ENCODE measurements around the gene ZNRF2. TPM values are rescaled to one million over a fixed set of nuclear protein-coding genes. Genes with fewer than 3 reads are reported as not detected.

The ZNRF2 gene
- total and polyA plus RNA-seq, 2 donors (not counting 3 experiments of a cell fraction or from before 2014, with no cell fraction given) = 1.4 to 5.9 TPM

- Histone ChIP-seq H3K4me1 (ENCODE audit: control insufficient read depth, extremely low read depth, insufficient read depth, low read length) (no peaks in the 10 kb centered on the region), H3K9me1 (replicated peaks; ENCODE audit: control insufficient read depth, extremely low read depth, insufficient read depth, low read length) (no peaks in the 10 kb centered on the region), H3K9ac (replicated peaks; ENCODE audit: extremely low read depth, insufficient read depth, low read length) (no peak overlapping the region), H3K4me2 (ENCODE audit: insufficient read depth, low read length) (no peak overlapping the region), H3K27ac (ENCODE audit: insufficient read depth, low read depth, low read length) (no peak overlapping the region), H4K20me1 (replicated peaks; ENCODE audit: control insufficient read depth, extremely low read depth, insufficient read depth, low read length) (no peaks in the 10 kb centered on the region), H3K36me3 (ENCODE audit: control insufficient read depth in 2 of 2, extremely low read depth in 1 of 2, insufficient read depth in 2 of 2, low read length in 2 of 2) (no peaks in the 10 kb centered on the region), H3K27me3 (ENCODE audit: control insufficient read depth in 2 of 2, insufficient read depth in 2 of 2, low read length in 2 of 2) (no peaks in the 10 kb centered on the region), H3K4me3 (replicated peaks in 1 of 3; ENCODE audit: insufficient read depth in 1 of 3, low read depth in 1 of 3, low read length in 3 of 3) (no peak overlapping the region), H2AFZ (ENCODE audit: low read depth, low read length) (no peak overlapping the region), H3K9me3 (replicated peaks; ENCODE audit: control insufficient read depth, insufficient read depth, low read length) (no peaks in the 10 kb centered on the region), H3K79me2 (ENCODE audit: control insufficient read depth, insufficient read depth, low read length) (no peaks in the 10 kb centered on the region)
- intact Hi-C loops (cut with micrococcal nuclease) = no loop called here
- ChIA-PET CTCF (interaction anchor here (0.9 to 5.1 kb wide), 5 partner anchors 134 to 533 kb away, joined by 3 to 96 read pairs (median 10); no protein-coding TSS in a partner anchor), POLR2A (no interaction called here)
- DNase-seq (ENCODE audit: low read depth, low spot score) = no peak
- dilution Hi-C loops (cut with MboI; ENCODE audit: extremely low pct_ligation_motif_present, low sequenced_read_pairs) = no loop called here
- TF ChIP-seq MYC (IDR thresholded peaks at IDR 0.05; ENCODE audit: low read depth, low read length) = no peak
- no TSS peak for BruUV-seq (replicated peaks)
- FAIRE-seq = no peak
Observed at GRCh38 chr7:30411173-30411572, 126.8 kb downstream of the ZNRF2 start.

DNA sequence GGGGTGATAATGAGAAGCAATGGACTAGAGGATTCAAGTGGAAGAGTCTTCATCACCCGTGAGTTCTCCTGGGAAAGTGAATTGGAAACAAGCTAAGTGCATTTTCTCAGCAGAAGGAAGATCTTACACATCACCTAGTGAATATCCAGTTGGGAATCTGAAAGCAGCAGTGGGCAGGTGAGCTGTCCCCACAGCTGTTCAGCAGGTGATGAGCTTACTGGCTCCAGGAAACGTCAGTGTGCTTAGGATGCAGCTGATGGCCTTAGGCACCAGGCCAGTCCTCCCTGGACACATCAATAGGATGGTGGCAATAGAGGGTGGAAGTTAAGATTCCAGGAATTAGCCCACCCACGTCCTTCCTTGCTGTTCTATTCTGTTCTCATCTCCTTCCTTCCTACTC, 127.5 kb downstream of the ZNRF2 start:
- no peaks in the 10 kb centered on the region for H3K9me1 ChIP-seq (replicated peaks; ENCODE audit: control insufficient read depth, extremely low read depth, insufficient read depth, low read length)
- BruUV-seq (replicated peaks) = no TSS peak
- TF ChIP-seq GATA2 (IDR thresholded peaks at IDR 0.05; ENCODE audit: insufficient read depth, insufficient read length, low read depth, low read length) = no peak
- no peak for TF ChIP-seq MAX (IDR thresholded peaks at IDR 0.05; ENCODE audit: insufficient read depth, insufficient read length)
- TF ChIP-seq FOS (IDR thresholded peaks at IDR 0.05; ENCODE audit: borderline replicate concordance, insufficient read depth, low read length) = no peak
- no peak overlapping the region for H3K4me2 ChIP-seq (ENCODE audit: insufficient read depth, low read length)
- intact Hi-C loops (cut with micrococcal nuclease) (loop anchor here (2.0 kb wide), 3 partner anchors 127 to 663 kb away; partner anchors contain the start of gene ZNRF2), dilution Hi-C loops (cut with MboI; ENCODE audit: extremely low pct_ligation_motif_present, low sequenced_read_pairs) (no loop called here)
- no peaks in the 10 kb centered on the region for H3K79me2 ChIP-seq (ENCODE audit: control insufficient read depth, insufficient read depth, low read length)
- H3K27me3 ChIP-seq (ENCODE audit: control insufficient read depth in 2 of 2, insufficient read depth in 2 of 2, low read length in 2 of 2) = no peaks in the 10 kb centered on the region
- H3K4me3 ChIP-seq (replicated peaks in 1 of 3; ENCODE audit: insufficient read depth in 1 of 3, low read depth in 1 of 3, low read length in 3 of 3) = no peak overlapping the region
- DNase-seq (ENCODE audit: low read depth, low spot score) (no peak), FAIRE-seq (no peak)
- H3K36me3 ChIP-seq (ENCODE audit: control insufficient read depth in 2 of 2, extremely low read depth in 1 of 2, insufficient read depth in 2 of 2, low read length in 2 of 2) = no peaks in the 10 kb centered on the region
- H3K27ac ChIP-seq (ENCODE audit: insufficient read depth, low read depth, low read length) = no peak overlapping the region
- ChIA-PET CTCF (interaction anchor here (0.9 to 5.1 kb wide), 7 partner anchors 57 to 534 kb away, joined by 3 to 96 read pairs (median 5); no protein-coding TSS in a partner anchor), POLR2A (no interaction called here)
- H4K20me1 ChIP-seq (replicated peaks; ENCODE audit: control insufficient read depth, extremely low read depth, insufficient read depth, low read length) = no peaks in the 10 kb centered on the region
- H3K4me1 ChIP-seq (ENCODE audit: control insufficient read depth, extremely low read depth, insufficient read depth, low read length) = no peaks in the 10 kb centered on the region
- H3K9me3 ChIP-seq (replicated peaks; ENCODE audit: control insufficient read depth, insufficient read depth, low read length) = no peaks in the 10 kb centered on the region
- no peak overlapping the region for H3K9ac ChIP-seq (replicated peaks; ENCODE audit: extremely low read depth, insufficient read depth, low read length)
- H2AFZ ChIP-seq (ENCODE audit: low read depth, low read length) = no peak overlapping the region

All from endothelial cell of umbilical vein (primary cell).